SW480 (cell line): ENCODE measurements around the gene SNED1.

Source experiments
- DNase-seq: peaks from one replicate; pipeline ENCODE4 v3.0.0-alpha.2; 2016; ENCODE audit warnings: low spot score

The SNED1 gene

GRCh38 chr2:241109210-241110088, 111.0 kb downstream of the SNED1 start:
- no peak for DNase-seq

GRCh38 chr2:241110089-241110606, 111.7 kb downstream of the SNED1 start:
- no peak for DNase-seq

GRCh38 chr2:241110607-241111439, 112.4 kb downstream of the SNED1 start:
- DNase-seq, result no peak

GRCh38 chr2:241111440-241111805, 113.0 kb downstream of the SNED1 start:
- DNase-seq, result no peak

- DNase-seq, result no peak
These were observed 113.6 kb downstream of the SNED1 start for GRCh38 chr2:241112046-241112445.

- no peak for DNase-seq
These were observed 114.2 kb downstream of the SNED1 start for GRCh38 chr2:241112592-241112991.

- DNase-seq, result no peak
These were observed 116.4 kb downstream of the SNED1 start for GRCh38 chr2:241114836-241115235.

GRCh38 chr2:241115361-241115760, 116.9 kb downstream of the SNED1 start:
- no peak for DNase-seq

GRCh38 chr2:241116606-241117560, 118.5 kb downstream of the SNED1 start:
- no peak for DNase-seq

- DNase-seq, result no peak
These were observed 120.5 kb downstream of the SNED1 start for GRCh38 chr2:241118737-241119505.

GRCh38 chr2:241120440-241120839, 122.0 kb downstream of the SNED1 start:
- DNase-seq, result no peak

GRCh38 chr2:241121008-241121407, 122.6 kb downstream of the SNED1 start:
- DNase-seq, result no peak

GRCh38 chr2:241122376-241123002, 124.1 kb downstream of the SNED1 start:
- no peak for DNase-seq

GRCh38 chr2:241123816-241124536, 125.6 kb downstream of the SNED1 start:
- DNase-seq, result peak; percentile 31

GRCh38 chr2:241125626-241126025, 127.2 kb downstream of the SNED1 start:
- no peak for DNase-seq

- no peak for DNase-seq
These were observed 127.8 kb downstream of the SNED1 start for GRCh38 chr2:241126201-241126611.

GRCh38 chr2:241126771-241127202, 128.4 kb downstream of the SNED1 start:
- no peak for DNase-seq

GRCh38 chr2:241128266-241128665, 129.8 kb downstream of the SNED1 start:
- DNase-seq, result no peak

- no peak for DNase-seq
These were observed 130.9 kb downstream of the SNED1 start for GRCh38 chr2:241129086-241129871.
